ENCODE measurements around the gene XCL2. TPM values are rescaled to one million over a fixed set of nuclear protein-coding genes. Genes with fewer than 3 reads are reported as not detected.
"Not testable (repeated sequence)": the region's sequence is repeated elsewhere in the genome, so short reads cannot be mapped to it uniquely, and the experiment has no call there.

Gene XCL2
- total RNA-seq, 1 donor from 2014 or later: not detected

- no peaks in the 10 kb centered on the region for H3K27me3 Mint-ChIP-seq (ENCODE audit: low read depth)
- H3K9me3 Mint-ChIP-seq (ENCODE audit: low read depth): no peaks in the 10 kb centered on the region
- H3K4me1 Mint-ChIP-seq (ENCODE audit: low read depth): peaks cover 15% of the 10 kb centered on the region
- no peak for TF ChIP-seq CTCF (IDR thresholded peaks at IDR 0.05)
- no peak overlapping the region for H3K27ac Mint-ChIP-seq (ENCODE audit: unreplicated experiment)
- no peak overlapping the region for H3K4me3 Mint-ChIP-seq (ENCODE audit: unreplicated experiment)
- peaks cover 4% of the 10 kb centered on the region for H3K36me3 Mint-ChIP-seq (ENCODE audit: low read depth)
- no peak for DNase-seq (ENCODE audit: low spot score)
Observed at GRCh38 chr1:168550971-168551370, 7.2 kb upstream of the XCL2 start.

GRCh38 chr1:168546553-168546895, 2.7 kb upstream of the XCL2 start:
- H3K27ac Mint-ChIP-seq (ENCODE audit: unreplicated experiment); H3K4me1 Mint-ChIP-seq (ENCODE audit: low read depth); H3K36me3 Mint-ChIP-seq (ENCODE audit: low read depth); DNase-seq (ENCODE audit: low spot score); H3K27me3 Mint-ChIP-seq (ENCODE audit: low read depth); H3K4me3 Mint-ChIP-seq (ENCODE audit: unreplicated experiment); H3K9me3 Mint-ChIP-seq (ENCODE audit: low read depth): not testable (repeated sequence)

GRCh38 chr1:168545678-168546552, 2.1 kb upstream of the XCL2 start:
- not testable (repeated sequence) for H3K36me3 Mint-ChIP-seq (ENCODE audit: low read depth); H3K4me1 Mint-ChIP-seq (ENCODE audit: low read depth); H3K4me3 Mint-ChIP-seq (ENCODE audit: unreplicated experiment); H3K27ac Mint-ChIP-seq (ENCODE audit: unreplicated experiment); DNase-seq (ENCODE audit: low spot score); H3K9me3 Mint-ChIP-seq (ENCODE audit: low read depth); H3K27me3 Mint-ChIP-seq (ENCODE audit: low read depth)
- TF ChIP-seq CTCF (IDR thresholded peaks at IDR 0.05): peak; percentile 78

- not testable (repeated sequence) for H3K27ac Mint-ChIP-seq (ENCODE audit: unreplicated experiment); DNase-seq (ENCODE audit: low spot score); H3K4me3 Mint-ChIP-seq (ENCODE audit: unreplicated experiment); H3K27me3 Mint-ChIP-seq (ENCODE audit: low read depth); H3K9me3 Mint-ChIP-seq (ENCODE audit: low read depth); H3K36me3 Mint-ChIP-seq (ENCODE audit: low read depth); H3K4me1 Mint-ChIP-seq (ENCODE audit: low read depth)
Observed at GRCh38 chr1:168542978-168543377, 819 bp downstream of the XCL2 start.

GRCh38 chr1:168540798-168541197, 3.0 kb downstream of the XCL2 start:
- DNase-seq (ENCODE audit: low spot score); H3K27ac Mint-ChIP-seq (ENCODE audit: unreplicated experiment); H3K4me3 Mint-ChIP-seq (ENCODE audit: unreplicated experiment); H3K27me3 Mint-ChIP-seq (ENCODE audit: low read depth); H3K36me3 Mint-ChIP-seq (ENCODE audit: low read depth); H3K4me1 Mint-ChIP-seq (ENCODE audit: low read depth); H3K9me3 Mint-ChIP-seq (ENCODE audit: low read depth): not testable (repeated sequence)

GRCh38 chr1:168535536-168535935, 8.3 kb downstream of the XCL2 start:
- peaks cover 5% of the 10 kb centered on the region for H3K27me3 Mint-ChIP-seq (ENCODE audit: low read depth)
- H3K27ac Mint-ChIP-seq (ENCODE audit: unreplicated experiment): no peak overlapping the region
- no peaks in the 10 kb centered on the region for H3K9me3 Mint-ChIP-seq (ENCODE audit: low read depth)
- no peak for TF ChIP-seq CTCF (IDR thresholded peaks at IDR 0.05)
- no peak overlapping the region for H3K4me3 Mint-ChIP-seq (ENCODE audit: unreplicated experiment)
- H3K36me3 Mint-ChIP-seq (ENCODE audit: low read depth): peaks cover 2% of the 10 kb centered on the region
- DNase-seq (ENCODE audit: low spot score): no peak
- no peaks in the 10 kb centered on the region for H3K4me1 Mint-ChIP-seq (ENCODE audit: low read depth)

Measured in chondrocyte (in vitro differentiated cells).